HG03521 (cell line): ENCODE results near the gene MLC1.

ENCODE experiments used
- ATAC-seq: cut with Tn5 transposase; IDR thresholded peaks from one replicate; pipeline ENCODE4 v1.9.1; 2021; ENCODE audit warnings: mild to moderate bottlenecking, moderate library complexity; ENCODE audit not compliant: unreplicated experiment

MLC1 gene

DNA sequence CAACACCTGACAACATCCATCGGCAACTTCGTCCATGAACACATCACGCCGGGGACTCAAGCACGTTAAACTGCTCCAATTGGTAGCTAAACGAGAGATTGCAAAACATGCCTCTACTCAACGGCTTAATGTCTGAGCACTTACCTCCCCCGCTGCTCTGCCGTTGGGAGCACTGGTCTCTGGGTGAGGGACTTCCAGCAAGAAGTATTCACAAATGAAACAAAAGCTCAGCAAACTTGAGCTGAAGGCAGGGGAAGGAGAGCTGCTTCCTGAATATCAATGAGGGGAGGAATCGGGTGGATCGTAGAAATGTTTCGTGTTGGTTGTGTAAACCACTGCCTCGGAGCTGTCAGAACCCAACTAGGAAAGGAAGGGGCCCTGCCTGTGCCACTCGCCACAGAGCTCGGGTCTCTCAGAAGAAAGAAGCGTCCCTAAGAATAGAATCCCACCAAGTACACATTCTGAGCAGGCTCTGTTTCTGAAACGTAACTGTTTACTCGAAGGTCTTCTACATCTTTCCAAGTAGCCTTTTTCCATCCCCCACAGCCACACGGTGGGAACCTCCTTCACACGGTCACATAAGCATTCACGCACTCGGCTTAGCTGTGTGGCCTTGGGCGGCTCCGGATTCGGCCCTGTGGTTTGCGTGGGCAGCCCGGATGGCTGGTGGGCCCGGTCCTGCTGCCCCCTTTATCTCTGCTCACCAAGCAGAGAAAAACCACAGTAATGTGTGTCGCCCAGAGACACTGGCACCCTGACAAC lies at the start of gene MLC1:
MLC1 (minus strand) TSS at position 216 of the 762 bp plus-strand sequence. CDS start 524 bp downstream, outside the sequence.
- ATAC-seq, result no peak

DNA sequence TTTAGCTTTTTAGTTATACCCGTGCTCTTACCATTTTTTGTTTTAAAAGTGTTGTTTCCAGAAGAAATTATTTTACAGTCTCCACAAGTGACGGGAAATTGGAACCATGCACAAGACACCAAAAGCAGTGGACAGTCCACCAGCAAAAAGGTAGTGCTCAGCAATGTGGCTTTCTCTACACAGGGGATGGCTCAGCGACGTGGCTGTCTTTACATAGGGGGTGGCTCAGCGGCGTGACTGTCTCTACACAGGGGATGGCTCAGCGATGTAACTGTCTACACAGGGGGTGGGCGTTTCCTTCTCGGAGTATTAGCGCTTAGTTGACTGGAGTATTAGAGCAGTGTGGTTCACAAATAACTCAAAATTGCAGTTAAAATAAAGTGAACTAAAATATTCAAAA lies 49.3 kb upstream of the MLC1 start:
- no peak for ATAC-seq

DNA sequence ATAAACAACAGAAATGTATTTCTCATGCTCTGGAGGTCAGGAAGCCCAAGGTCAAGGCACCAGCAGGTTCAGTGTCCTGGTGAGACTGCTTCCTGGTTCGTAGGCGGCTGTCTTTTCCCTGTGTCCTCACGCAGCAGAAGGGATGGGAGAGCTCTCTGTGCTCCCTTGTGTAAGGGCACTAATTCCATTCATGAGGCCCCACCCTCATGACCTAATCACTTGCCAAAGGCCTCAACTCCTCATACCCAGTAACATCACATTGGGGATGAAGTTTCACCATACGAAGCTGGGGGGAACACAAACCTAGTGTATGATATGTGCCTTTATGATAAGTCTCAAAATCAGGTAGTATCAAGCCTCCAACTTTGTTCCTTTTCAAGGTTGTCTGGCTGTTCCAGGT lies 46.7 kb upstream of the MLC1 start:
- no peak for ATAC-seq

DNA sequence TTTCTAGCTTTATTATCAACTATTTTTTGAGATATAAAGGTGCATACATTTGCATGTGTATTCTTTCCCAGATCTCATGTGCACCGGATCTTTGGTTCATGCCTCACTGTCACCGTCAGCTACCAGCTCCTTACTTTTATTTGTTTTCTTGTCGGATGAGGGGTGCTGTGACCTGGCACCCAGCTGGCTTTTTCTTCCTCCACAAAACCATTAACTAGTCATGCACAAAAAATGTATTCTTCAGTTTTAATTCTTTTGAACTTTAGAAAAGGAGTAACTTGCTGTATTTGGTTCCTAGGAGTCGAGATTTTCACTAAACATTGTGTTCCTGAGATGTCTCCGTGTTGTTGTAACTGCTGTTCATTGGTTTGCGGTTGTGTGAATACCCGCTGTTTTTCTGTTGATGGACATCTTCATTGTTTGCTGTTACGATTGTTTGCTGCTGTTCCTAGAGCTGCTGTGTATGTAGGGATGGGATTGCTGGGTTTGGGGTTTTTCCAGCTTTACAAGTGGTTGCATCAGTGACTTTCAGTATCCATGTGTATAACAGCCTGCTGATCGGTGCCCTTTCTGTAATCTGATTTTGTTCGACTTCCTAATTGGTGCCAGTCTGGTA lies 44.0 kb upstream of the MLC1 start:
- ATAC-seq, result no peak

DNA sequence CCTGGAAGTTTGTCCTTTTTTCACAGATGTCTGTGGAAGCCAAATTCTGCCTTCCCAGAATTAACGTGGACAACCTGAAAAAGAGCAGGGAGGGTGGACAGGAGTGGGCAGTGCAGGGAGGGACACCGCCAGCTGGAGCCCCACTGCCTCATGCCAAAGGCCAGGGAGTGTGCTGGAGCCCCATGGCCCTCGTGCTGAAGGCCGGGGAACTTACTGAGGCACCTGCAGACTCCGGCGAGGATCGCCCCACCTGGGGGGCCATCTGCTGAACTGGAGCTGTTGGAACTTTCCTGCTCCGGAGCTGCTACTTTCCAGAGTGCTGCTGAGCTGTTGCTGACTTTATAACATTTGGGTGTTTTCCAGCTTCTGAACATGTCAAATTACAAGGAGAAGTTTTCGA lies 39.8 kb upstream of the MLC1 start:
- ATAC-seq, result no peak

DNA sequence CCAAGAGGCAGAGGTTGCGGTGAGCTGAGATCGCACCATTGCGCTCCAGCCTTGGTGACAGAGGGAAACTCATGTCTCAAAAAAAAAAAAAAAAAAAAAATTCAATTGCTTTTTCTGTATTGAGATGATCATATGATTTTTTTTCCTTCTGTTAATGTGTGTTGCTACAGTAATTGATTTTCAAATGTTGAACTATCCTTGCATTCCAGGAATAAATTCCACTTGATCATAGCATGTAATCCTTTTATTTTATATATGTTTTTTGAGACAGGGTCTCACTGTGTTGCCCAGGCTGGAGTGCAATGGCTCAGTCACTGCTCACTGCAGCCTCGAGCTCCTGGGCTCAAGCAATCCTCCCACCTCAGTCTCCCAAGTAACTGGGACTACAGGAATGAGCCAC lies 37.9 kb upstream of the MLC1 start:
- no peak for ATAC-seq

DNA sequence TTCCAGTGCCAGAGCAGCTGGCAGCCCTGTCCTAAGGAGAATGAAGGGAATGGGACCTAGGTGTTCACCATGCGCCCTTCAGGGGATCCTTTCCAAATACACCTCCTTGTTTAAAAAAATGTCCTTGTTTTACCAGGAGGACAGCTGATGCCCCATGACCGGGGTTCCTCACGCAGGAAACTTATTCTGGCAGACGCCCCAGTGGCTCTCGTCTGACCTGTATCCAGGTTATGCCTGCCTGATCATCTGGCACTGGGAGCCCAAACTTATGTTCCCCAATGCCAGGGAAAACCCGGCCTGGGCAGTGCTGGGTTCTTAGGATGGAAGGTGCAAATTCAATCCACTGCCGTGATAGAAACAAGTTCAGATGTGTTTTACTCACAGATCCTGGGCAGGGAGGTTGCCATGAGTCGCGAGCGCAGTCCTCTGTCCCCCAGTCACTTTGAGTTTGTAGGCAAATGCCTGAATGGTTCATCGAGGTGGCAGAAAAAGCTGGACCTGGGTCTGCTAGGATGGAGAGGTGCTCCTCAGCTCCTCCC lies 36.0 kb upstream of the MLC1 start:
- no peak for ATAC-seq

DNA sequence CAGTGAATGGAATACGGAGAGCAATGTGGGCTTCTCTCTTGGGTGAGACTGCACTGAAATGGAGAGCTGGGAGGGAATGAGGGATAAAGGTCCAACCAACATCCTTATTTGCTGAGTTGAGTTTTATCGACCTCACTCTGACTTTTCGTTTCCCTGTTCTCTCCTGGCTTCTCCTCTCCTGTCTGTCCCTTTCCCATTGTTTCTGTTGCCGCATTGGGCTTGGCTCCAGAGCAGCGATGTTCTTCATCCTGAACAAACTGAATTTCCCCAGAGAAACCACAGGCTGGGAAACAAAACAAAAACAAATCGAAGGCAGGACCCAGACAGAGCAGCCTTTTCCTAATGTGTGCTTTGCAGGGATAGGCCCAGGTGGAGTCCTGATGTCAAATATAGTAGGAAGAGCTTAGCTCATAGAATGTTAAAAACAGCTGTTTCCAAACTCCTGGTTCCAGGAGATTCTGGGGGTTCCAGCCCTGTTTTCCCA lies 34.6 kb upstream of the MLC1 start:
- ATAC-seq, result no peak

DNA sequence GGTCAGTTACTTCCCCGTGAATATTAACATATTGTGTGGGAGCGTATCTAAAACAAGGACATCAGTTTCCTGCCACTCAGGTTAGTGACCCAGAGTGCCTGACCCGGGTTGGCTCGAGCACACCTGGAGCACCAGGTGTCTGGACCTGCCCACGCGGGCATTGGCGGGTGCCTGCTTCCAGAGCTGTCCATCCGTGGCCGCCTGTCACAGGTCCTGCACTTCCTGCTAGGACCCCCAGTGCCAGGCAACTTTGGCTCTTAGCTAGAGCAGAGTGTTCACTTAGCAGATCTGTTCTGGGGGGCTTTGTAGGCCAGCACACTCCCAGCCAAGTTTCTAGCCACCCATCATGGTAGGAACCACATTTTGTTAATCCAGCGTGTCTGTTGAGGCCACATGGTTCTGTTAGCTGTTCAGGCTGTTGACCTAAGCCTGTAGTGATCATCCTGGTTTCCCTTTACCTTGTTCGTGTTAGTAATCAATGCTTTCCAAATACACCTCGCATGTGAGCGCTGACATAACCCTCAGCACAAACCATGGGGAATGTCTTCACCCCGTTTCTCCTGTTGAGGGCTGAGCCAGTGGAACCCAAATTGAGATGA lies 34.0 kb upstream of the MLC1 start:
- ATAC-seq, result no peak

DNA sequence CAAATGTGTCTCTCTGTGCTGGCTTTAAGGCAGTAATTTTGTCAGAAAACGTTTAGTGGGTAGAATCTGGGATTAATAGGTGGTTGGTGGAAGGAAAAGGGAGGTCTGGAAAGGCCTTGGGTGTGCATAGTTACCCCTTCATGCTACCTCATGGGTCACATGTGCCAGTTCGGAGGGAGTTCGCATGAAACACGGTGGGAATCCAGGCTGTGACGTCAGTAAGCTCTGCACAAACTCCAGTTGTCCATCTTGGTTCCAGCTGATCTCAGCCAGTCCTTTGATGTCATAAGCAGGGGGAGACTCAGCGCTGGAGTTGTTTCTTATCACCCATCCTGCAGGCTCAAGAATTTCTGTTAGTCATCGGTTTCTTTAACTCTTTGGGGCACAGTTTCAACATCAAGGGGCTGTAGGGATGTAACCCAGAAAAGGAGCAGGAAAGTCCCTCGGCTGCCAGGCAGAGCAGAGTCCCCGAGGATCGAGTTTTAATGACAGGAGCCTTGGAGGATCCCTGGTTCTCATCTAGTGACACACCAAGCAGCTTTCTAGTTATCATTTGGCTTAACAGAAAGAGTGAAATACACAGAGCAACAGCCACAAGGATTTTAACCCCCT lies 33.4 kb upstream of the MLC1 start:
- ATAC-seq, result no peak

DNA sequence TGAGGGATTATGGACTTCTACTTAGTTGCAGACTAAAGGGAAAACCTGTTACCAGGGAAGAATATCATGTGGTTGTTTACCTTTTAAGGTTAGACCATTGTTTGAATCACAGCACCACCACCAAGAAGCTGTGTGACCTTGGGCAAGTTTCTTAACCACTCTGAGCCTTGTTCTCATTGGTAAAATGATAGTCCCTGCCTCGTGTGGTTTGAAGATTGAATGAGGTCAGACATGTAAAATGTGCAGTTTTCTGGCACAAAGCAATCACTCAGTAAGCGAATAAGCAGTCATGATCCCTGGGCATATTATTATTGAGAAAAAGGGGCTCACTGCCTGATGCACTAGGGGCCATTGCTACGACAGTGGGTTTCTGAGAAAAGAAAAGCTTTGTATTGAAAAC lies 32.9 kb upstream of the MLC1 start:
- ATAC-seq, result no peak

DNA sequence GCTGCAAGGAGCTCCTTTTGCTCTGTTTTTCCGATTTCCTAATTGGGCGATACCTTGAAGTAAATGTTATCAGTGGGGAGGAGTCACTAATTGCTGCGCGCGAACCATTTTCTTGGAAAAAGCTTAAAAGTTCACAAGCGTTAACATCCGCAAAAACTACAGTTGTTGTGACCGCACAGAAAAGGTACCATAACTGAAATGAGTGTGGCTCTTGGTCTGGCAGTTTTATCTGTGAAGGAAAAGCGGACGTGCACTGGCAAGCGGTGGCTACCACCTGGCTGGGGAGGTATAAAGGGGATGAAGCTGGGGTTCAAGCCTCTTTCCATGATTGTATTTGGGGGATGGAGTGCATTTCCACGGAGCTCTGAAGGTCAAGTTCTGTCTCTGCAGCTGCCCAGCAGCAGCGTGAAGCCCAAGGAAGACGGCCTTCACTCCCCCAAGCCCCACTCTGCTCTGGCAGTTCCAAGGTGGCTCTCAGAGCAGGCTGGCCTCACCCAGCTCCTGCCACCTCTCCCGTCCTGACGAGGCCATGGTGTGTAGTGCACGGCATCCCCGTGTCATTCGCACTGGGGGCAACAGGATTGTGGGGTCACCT lies 32.0 kb upstream of the MLC1 start:
- no peak for ATAC-seq

DNA sequence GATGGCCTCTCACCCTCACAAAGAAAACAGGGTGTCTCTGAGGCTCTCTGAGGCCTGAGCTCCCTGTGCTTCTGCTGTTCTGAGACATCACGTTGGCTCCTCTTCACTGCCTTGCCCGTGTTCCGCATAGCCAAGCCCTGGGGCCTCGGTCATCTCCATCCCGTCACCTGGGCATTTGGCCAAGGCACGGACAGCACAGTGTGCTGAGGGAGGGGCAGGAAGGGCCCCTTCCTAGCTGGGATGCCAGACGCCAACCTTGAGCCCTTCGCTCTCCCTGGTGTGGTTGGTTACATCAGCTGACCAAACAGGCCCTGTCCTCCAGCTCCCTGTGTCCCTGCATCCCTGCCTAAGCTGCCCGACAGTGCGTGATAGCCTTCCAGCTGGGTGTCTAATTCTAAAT lies 30.5 kb upstream of the MLC1 start:
- ATAC-seq, result no peak

DNA sequence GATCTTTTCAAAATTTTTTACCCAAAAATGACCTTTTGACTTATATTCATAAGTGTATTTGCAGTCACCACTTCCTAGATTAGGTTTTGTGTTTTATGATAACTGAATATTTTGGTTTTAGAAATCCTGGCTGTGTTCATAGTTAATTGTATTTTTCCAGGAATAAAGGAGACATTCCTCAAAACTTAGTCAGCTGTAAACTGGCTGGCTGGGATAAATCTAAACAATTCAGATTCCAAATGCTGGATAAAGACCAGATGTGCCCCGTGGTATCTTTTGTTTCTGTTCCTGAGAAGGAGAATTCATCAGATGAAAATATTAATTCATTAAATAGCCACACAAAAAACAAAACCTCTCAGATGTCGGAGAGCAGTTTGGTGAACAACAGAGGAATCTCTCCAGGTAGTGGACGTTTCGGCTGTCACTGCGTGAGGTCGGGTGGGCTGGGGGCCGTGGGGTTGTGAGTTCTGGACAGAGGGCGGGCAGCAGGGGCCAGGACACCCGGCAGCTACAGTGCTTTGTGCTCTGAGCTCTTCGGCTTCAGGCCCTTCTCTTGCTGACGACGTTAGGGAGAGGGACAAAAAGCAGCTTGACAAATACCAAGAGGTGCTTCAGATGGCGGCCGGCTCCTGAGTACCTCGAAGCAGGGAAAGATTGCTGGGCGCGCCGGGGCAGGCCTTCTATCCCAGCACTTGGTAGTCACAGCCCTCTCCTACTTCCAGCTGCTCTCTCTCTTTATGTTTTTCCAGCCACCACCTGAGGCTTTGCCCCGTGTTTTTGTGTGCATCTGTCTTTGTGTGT lies 29.2 kb upstream of the MLC1 start:
- no peak for ATAC-seq

DNA sequence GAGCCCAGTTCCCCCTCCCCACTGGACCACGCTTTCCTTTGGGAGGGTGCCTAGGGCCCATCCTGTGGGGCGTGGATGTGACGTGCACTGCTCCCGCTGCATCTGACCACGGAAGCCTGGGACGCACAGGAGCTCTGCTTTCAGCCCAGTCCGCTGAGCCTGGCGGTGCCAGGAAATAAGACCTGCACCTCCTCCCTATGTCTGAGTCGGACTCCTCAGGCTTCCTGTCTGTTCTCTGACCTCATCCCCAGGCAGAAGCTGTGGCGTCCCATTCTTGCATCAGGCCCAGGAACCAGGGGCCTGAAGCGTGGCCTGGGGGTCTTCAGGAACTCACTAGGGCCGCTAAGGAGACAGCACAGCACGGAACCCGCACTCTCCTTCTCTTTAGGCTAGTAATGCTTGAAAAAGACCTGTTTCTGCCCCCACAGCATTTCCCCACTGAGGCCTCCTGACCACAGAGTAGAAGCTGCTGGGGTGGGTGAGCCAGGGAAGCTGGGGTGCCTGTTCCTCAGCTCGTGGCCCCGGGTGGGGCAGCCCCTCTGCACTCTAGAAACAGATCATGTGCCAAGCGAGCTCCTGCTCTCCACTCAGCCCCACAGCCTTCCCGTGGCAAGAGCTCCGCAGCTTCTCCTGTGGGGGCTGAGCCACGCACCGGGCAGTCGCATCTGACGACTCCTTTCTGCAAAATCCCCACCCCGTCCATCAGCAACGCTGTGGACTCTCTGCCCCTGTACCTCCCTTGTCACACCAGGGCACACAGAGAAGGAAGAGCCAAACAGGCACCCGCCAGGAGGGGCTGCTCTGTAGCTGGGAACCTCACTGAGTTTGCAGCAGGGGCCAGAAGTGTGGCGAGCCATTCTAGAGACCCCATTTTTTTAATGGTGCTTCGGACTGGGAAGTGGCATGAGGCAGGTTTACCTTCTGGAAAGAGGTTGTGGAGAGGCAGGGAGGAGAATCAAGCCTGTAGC lies 27.2 kb upstream of the MLC1 start:
- no peak for ATAC-seq

DNA sequence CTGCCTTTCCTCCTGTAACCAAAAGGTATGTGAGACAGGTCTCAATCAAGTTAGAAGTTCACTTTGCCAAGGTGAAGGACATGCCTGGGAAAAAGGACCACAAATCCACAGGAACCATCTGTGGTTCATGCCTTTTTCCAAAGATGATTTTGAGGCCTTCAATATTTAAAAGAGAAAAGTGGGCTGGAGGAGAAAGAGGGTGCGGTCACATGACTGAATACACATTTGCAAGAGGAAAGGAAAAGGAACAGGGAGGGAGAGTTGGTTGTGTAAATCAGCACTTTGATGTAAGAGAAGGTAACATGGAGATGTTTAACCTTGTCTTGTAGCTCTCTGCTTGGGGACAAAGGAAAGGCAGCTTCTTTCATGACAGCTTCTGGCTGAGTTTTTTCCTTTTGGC lies 25.8 kb upstream of the MLC1 start:
- ATAC-seq, result no peak

DNA sequence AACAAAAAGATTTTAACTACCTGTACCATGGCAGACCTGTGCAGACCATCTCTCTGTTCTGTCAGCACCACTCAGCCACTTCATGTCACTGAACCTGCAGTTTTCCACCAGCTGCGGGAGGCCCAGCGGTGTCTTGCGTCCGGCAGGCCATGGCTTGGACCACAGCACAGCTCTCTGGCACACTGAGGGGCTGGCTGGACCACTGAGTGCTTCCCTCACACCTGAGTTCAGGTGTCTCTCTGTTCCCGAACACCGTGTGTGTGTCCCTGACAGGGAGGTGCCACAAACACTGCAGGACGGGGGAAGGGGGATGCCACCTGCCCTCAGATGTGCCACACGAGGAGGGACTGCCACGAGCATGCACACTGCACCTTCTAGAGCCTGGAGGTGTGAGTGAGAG lies 22.3 kb upstream of the MLC1 start:
- ATAC-seq, result no peak

DNA sequence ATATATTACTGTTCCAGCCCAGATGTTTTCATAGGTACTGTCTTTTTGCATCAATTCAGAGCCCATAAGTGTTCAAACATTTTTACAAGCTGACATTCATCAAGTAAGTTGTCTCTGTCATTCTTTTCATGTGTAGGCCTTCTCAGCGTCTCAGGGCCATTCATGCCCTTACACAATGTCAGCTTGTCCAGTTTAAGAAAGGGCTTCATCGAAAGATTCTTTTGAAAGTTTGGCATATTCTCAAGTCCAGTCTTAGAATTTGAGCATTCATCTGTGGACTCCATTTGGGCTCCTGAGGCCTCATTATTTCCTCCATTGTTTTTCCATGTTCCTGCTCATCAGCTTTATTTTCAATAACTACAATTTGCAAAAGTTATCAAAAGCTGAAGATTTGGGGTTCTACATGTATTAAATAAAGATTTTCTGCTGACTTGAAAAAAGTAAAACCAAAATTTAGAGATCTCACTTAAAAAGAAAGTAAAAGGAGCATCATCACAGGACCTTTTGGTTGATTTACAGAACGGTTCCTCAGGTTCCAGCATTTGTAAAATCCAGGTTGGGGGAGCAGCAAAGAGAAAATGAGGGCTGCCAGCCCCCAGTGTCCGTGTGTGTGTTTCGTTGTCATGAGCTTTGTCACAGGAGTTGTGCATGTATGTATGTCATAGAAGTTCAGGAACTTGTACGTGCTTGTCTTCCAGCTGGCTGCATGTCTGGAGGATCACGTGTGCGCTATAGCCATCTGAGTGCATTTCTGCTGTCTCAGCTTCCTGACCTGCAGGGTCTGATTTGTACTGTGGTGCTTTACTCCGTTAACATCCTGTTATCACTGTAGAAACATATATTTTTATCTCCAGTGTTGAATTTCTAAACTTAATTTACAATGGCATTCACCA lies 20.2 kb upstream of the MLC1 start:
- no peak for ATAC-seq
